HCT116 (cell line): ENCODE results near the gene CLIP2. TPM values are rescaled to one million over a fixed set of nuclear protein-coding genes. Genes with fewer than 3 reads are reported as not detected.

Experiments used
- ATAC-seq: fragments of 200-7000 bp; cut with Tn5 transposase; 2 replicates; pipeline ENCODE4 v1.9.1; 2020; ENCODE audit warnings: mild to moderate bottlenecking, moderate library complexity
- BruUV-seq: library from RNA; stranded (reverse); fragments of 400-500 nt; replicated peaks from 2 replicates; lab custom pipeline; 2021; lab: Mats Ljungman, UMichigan
- CTCF ChIA-PET: fragments of 300-600 bp; sonication (Branson Sonifier 250); formaldehyde crosslinking; loops from one replicate; lab custom pipeline; 2021; ENCODE audit warnings: antibody characterized with exemption; lab: Charles Lee
- POLR2A ChIA-PET: fragments of 300-600, 350-600 bp; sonication (Branson Sonifier 250); formaldehyde crosslinking; loops from one replicate; lab custom pipeline; 2021; ENCODE audit warnings: antibody characterized with exemption; lab: Charles Lee
- RAD21 ChIA-PET, 2 experiments: fragments of 300-600 bp; sonication (Branson Sonifier 250); formaldehyde crosslinking; loops; one replicate each; lab custom pipeline; 2023; ENCODE audit warnings: low total read pairs in 2 of 2; ENCODE audit not compliant: uncharacterized antibody in 2 of 2, unreplicated experiment in 2 of 2, low non-redundant PET in 1 of 2; lab: Charles Lee
- DNase-seq: peaks from one replicate; pipeline ENCODE4 v3.0.0-alpha.2; 2010; ENCODE audit warnings: low read depth, low spot score
- H2AFZ ChIP-seq: fragments of 200-600 bp; shearing (Covaris generic), sonication (generic); 2 replicates; pipeline ENCODE4 v1.6.1; 2017; ENCODE audit warnings: low read depth, mixed run types, mixed read lengths, antibody characterized with exemption, low read length; ENCODE audit not compliant: poor library complexity, severe bottlenecking
- H3K27ac ChIP-seq: 2 replicates; pipeline ENCODE4 v1.5.1; 2012; ENCODE audit warnings: low read depth, low read length
- H3K27me3 ChIP-seq: fragments of 200-600 bp; sonication (generic); 2 replicates; pipeline ENCODE4 v1.6.1; 2016; ENCODE audit warnings: mixed run types, low read length, mixed read lengths; ENCODE audit not compliant: insufficient read depth
- H3K36me3 ChIP-seq, 2 experiments: fragments of 200-500 bp in 1 of 2; fragments of 200-600 bp in 1 of 2; sonication (Bioruptor generic) in 1 of 2; sonication (generic) in 1 of 2; 2 replicates each; pipeline versions ENCODE4 v1.5.1 to v1.6.1; 2014 to 2016; ENCODE audit warnings: low read length in 2 of 2, inconsistent platforms in 1 of 2, mixed read lengths in 1 of 2, mixed run types in 1 of 2; ENCODE audit not compliant: insufficient read depth in 2 of 2, control insufficient read depth in 1 of 2
- H3K4me1 ChIP-seq, 2 experiments: fragments of 200-600 bp in 1 of 2; sonication (generic) in 1 of 2; 2 replicates each; pipeline versions ENCODE4 v1.5.1 to v1.6.1; 2012 to 2017; ENCODE audit warnings: low read length in 2 of 2, inconsistent platforms in 1 of 2, mild to moderate bottlenecking in 1 of 2, mixed read lengths in 1 of 2, mixed run types in 1 of 2, moderate library complexity in 1 of 2; ENCODE audit not compliant: insufficient read depth in 2 of 2, control insufficient read depth in 1 of 2
- H3K4me2 ChIP-seq: fragments of 200-600 bp; sonication (generic); 2 replicates; pipeline ENCODE4 v1.6.1; 2017; ENCODE audit warnings: mixed run types, low read length, mixed read lengths
- H3K4me3 ChIP-seq, 2 experiments: fragments of 200-600 bp in 1 of 2; sonication (generic) in 1 of 2; replicated peaks in 1 of 2; 2 replicates each; pipeline ENCODE4 v1.5.1; 2011 to 2016; ENCODE audit warnings: low read length in 2 of 2, control low read depth in 1 of 2, low read depth in 1 of 2, mild to moderate bottlenecking in 1 of 2, mixed read lengths in 1 of 2, mixed run types in 1 of 2
- H3K79me2 ChIP-seq: fragments of 200-600 bp; sonication (generic); 2 replicates; pipeline ENCODE4 v1.6.1; 2017; ENCODE audit warnings: mild to moderate bottlenecking, mixed run types, low read length, moderate library complexity, mixed read lengths; ENCODE audit not compliant: insufficient read depth
- H3K9ac ChIP-seq: fragments of 200-600 bp; sonication (generic); 2 replicates; pipeline ENCODE4 v1.6.1; 2016; ENCODE audit warnings: low read length, mixed read lengths
- H3K9me2 ChIP-seq: fragments of 200-600 bp; sonication (generic), shearing (Covaris generic); 2 replicates; pipeline ENCODE4 v1.6.1; 2017; ENCODE audit warnings: mixed run types, mild to moderate bottlenecking, moderate library complexity; ENCODE audit not compliant: insufficient read depth
- H3K9me3 ChIP-seq, 2 experiments: fragments of 200-500 bp in 1 of 2; fragments of 200-600 bp in 1 of 2; sonication (Bioruptor generic) in 1 of 2; sonication (generic) in 1 of 2; 2 replicates each; pipeline ENCODE4 v1.6.1; 2014 to 2017; ENCODE audit warnings: low read length in 2 of 2, mixed read lengths in 2 of 2, inconsistent platforms in 1 of 2, low read depth in 1 of 2, mild to moderate bottlenecking in 1 of 2, mixed run types in 1 of 2, moderate library complexity in 1 of 2; ENCODE audit not compliant: control insufficient read depth in 1 of 2, insufficient read depth in 1 of 2
- H4K20me1 ChIP-seq: fragments of 200-600 bp; sonication (generic), shearing (Covaris generic); 2 replicates; pipeline ENCODE4 v1.6.1; 2017; ENCODE audit warnings: mixed run types, mild to moderate bottlenecking, moderate library complexity; ENCODE audit not compliant: insufficient read depth
- CBX3 ChIP-seq: IDR thresholded peaks from 2 replicates; pipeline ENCODE4 v1.6.1; 2012; ENCODE audit warnings: low read depth
- EGR1 ChIP-seq: IDR thresholded peaks from 2 replicates; pipeline ENCODE4 v1.6.1; 2012; ENCODE audit warnings: low read depth
- EZH2 ChIP-seq: fragments of 200-600 bp; sonication (generic); IDR thresholded peaks from 2 replicates; pipeline ENCODE4 v1.6.1; 2017; ENCODE audit warnings: antibody characterized with exemption, mixed run types
- EZH2phosphoT487 ChIP-seq: fragments of 200-600 bp; IDR thresholded peaks from 2 replicates; pipeline ENCODE4 v1.6.1; 2018; ENCODE audit warnings: antibody characterized with exemption, borderline replicate concordance
- JUND ChIP-seq: IDR thresholded peaks from 2 replicates; pipeline ENCODE4 v1.6.1; 2012
- MAX ChIP-seq: IDR thresholded peaks from 2 replicates; pipeline ENCODE4 v1.6.1; 2012
- POLR2A ChIP-seq: IDR thresholded peaks from 2 replicates; pipeline ENCODE4 v1.7.0; 2011; ENCODE audit warnings: borderline replicate concordance; ENCODE audit not compliant: insufficient read depth, insufficient read length; ENCODE audit errors: extremely low read depth
- RAD21 ChIP-seq: IDR thresholded peaks from 2 replicates; pipeline ENCODE4 v1.6.1; 2012; ENCODE audit warnings: low read depth, mild to moderate bottlenecking
- SIN3A ChIP-seq: IDR thresholded peaks from 2 replicates; pipeline ENCODE4 v1.6.1; 2012; ENCODE audit warnings: low read depth
- SRF ChIP-seq: IDR thresholded peaks from 2 replicates; pipeline ENCODE4 v1.6.1; 2012; ENCODE audit warnings: low read depth
- YY1 ChIP-seq: IDR thresholded peaks from 2 replicates; pipeline ENCODE4 v1.6.1; 2011; ENCODE audit warnings: low read length, low read depth, moderate library complexity, mild to moderate bottlenecking; ENCODE audit not compliant: insufficient replicate concordance; ENCODE audit errors: extremely low read depth
- ZFX ChIP-seq: fragments of 450-650 bp; IDR thresholded peaks from 2 replicates; pipeline ENCODE4 v1.6.1; 2017
- ZNF274 ChIP-seq: fragments of 200-500 bp; sonication (Bioruptor generic); IDR thresholded peaks from 2 replicates; pipeline ENCODE4 v1.6.1; 2014; ENCODE audit warnings: mild to moderate bottlenecking, low read depth, low read length, inconsistent platforms
- intact Hi-C: fragments of 100-400 bp; cut with micrococcal nuclease; formaldehyde crosslinking; loops from 2 replicates; pipeline ENCODE4 v1.10.0; 2022
- total RNA-seq: library from RNA; stranded (reverse); gene quantifications from one replicate; pipeline ENCODE4 v1.2.1, GENCODE V29; 2021; ENCODE audit not compliant: unreplicated experiment
- TF ChIP-seq, protein P1 (sequence below): IDR thresholded peaks from 2 replicates; pipeline ENCODE4 v1.6.1; 2011; ENCODE audit warnings: mild to moderate bottlenecking, low read length, moderate library complexity; ENCODE audit not compliant: insufficient replicate concordance; ENCODE audit errors: extremely low read depth

CLIP2 gene
- total RNA-seq, 1 experiment from 2014 or later: 40.1 TPM

- intact Hi-C loops: no loop called here
- no peaks in the 10 kb centered on the region for H3K27me3 ChIP-seq
- H3K4me1 ChIP-seq: no peaks in the 10 kb centered on the region
- peaks cover 63% of the 10 kb centered on the region for H3K79me2 ChIP-seq
- H3K27ac ChIP-seq: no peak overlapping the region
- H3K4me3 ChIP-seq: no peak overlapping the region
- no peak overlapping the region for H3K9ac ChIP-seq
- TF ChIP-seq EGR1 (no peak), RAD21 (no peak), JUND (no peak), ZNF274 (no peak), CBX3 (no peak), SIN3A (no peak)
- TF ChIP-seq, protein P1, sequence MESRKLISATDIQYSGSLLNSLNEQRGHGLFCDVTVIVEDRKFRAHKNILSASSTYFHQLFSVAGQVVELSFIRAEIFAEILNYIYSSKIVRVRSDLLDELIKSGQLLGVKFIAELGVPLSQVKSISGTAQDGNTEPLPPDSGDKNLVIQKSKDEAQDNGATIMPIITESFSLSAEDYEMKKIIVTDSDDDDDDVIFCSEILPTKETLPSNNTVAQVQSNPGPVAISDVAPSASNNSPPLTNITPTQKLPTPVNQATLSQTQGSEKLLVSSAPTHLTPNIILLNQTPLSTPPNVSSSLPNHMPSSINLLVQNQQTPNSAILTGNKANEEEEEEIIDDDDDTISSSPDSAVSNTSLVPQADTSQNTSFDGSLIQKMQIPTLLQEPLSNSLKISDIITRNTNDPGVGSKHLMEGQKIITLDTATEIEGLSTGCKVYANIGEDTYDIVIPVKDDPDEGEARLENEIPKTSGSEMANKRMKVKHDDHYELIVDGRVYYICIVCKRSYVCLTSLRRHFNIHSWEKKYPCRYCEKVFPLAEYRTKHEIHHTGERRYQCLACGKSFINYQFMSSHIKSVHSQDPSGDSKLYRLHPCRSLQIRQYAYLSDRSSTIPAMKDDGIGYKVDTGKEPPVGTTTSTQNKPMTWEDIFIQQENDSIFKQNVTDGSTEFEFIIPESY: no peak
- H3K4me2 ChIP-seq: no peak overlapping the region
- RAD21 ChIA-PET: no interaction called here
- POLR2A ChIA-PET: no interaction called here
- H2AFZ ChIP-seq: no peak overlapping the region
- CTCF ChIA-PET: no interaction called here
- BruUV-seq: no TSS peak
- H3K36me3 ChIP-seq: peaks cover 47 to 73% of the 10 kb centered on the region in 2 experiments
- no peaks in the 10 kb centered on the region for H3K9me2 ChIP-seq
- H4K20me1 ChIP-seq: no peaks in the 10 kb centered on the region; the same call in 1 of the 2 replicates
- H3K9me3 ChIP-seq: no peaks in the 10 kb centered on the region
- no peak for ATAC-seq
- DNase-seq: no peak
Measured at GRCh38 chr7:74246497-74246896, 42.7 kb upstream of the CLIP2 start.

GRCh38 chr7:74248156-74248555 is 41.1 kb upstream of the CLIP2 start:
- no peak overlapping the region for H3K27ac ChIP-seq
- POLR2A ChIA-PET: no interaction called here
- intact Hi-C loops: no loop called here
- no TSS peak for BruUV-seq
- peaks cover 39 to 64% of the 10 kb centered on the region in 2 experiments for H3K36me3 ChIP-seq
- ATAC-seq (no peak), DNase-seq (no peak)
- H3K9ac ChIP-seq: no peak overlapping the region
- peaks cover 3 to 4% of the 10 kb centered on the region in 2 experiments; a peak in 3 of 4 replicates for H3K4me1 ChIP-seq
- no peaks in the 10 kb centered on the region; the same call in 1 of the 2 replicates for H4K20me1 ChIP-seq
- no peak overlapping the region for H3K4me2 ChIP-seq
- RAD21 ChIA-PET: no interaction called here
- H2AFZ ChIP-seq: no peak overlapping the region
- H3K9me3 ChIP-seq: no peaks in the 10 kb centered on the region
- H3K9me2 ChIP-seq: no peaks in the 10 kb centered on the region
- no peak overlapping the region for H3K4me3 ChIP-seq
- CTCF ChIA-PET: interaction anchor here (1.3 kb wide), 1 partner anchor 42 kb away, joined by 5 read pairs; no protein-coding TSS in a partner anchor
- no peaks in the 10 kb centered on the region for H3K27me3 ChIP-seq
- H3K79me2 ChIP-seq: peaks cover 69% of the 10 kb centered on the region
- TF ChIP-seq RAD21 (no peak), YY1 (no peak), EGR1 (no peak), EZH2phosphoT487 (no peak), MAX (no peak), POLR2A (no peak), EZH2 (no peak), CBX3 (no peak), SIN3A (no peak), ZFX (no peak), SRF (no peak)
- TF ChIP-seq, protein P1: no peak
